ENCODE measurements around the gene WDR49.
A peak's percentile ranks its signal among the peaks of the same experiment; 100 is the strongest.
"Not testable (repeated sequence)": the region's sequence is repeated elsewhere in the genome, so short reads cannot be mapped to it uniquely, and the experiment has no call there.

The WDR49 gene

DNA sequence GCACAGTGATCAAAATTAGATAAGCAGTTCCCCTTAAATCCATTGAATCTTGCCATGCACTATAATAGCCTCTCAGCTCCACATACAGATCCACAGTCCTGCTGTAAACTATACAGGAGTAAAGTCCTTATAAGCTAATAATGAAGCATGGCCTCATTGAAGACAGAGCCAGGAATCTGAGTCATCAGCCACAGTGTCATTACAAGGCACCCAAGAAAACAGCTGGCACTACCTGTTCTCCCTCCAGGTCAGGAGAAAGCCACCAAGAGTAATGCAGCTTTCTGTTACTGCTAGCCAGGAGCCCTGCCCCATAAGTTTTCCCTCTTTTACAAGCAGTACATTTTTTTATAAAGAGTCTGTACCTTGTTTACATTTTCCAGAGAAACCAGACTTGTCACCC, 27.3 kb downstream of the WDR49 start:
- no peak for DNase-seq (ENCODE audit: low read depth, low spot score)
- no peaks in the 10 kb centered on the region for H3K36me3 ChIP-seq (ENCODE audit: control insufficient read depth, insufficient read depth, low read length)
- H3K4me3 ChIP-seq (ENCODE audit: low read length) = no peak overlapping the region
- no peaks in the 10 kb centered on the region for H3K4me1 ChIP-seq (ENCODE audit: control insufficient read depth, insufficient read depth, low read length)
- H3K27ac ChIP-seq (ENCODE audit: low read length) = no peak overlapping the region
- H3K27me3 ChIP-seq (ENCODE audit: control insufficient read depth, insufficient read depth, low read length) = no peaks in the 10 kb centered on the region
- no peaks in the 10 kb centered on the region for H3K9me3 ChIP-seq (ENCODE audit: control insufficient read depth, insufficient read depth, low read length)

DNA sequence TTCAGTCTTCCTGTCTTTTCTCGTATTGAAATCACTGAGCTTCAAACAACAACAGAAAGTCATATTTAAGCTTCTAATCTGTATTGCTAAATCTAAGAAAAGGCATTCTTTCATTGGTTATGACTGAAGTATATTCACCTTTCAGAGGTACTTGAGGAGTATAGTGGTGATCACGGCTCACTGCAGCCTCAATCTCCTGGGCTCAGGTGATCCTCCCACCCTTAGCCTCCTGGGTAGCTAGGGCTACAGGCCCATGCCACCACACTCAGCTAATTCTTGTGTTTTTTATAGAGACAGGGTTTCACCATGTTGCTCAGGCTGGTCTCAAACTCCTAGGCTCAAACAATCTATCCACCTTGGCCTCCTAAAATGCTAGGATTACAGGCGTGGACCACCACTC, 38.7 kb downstream of the WDR49 start:
- Histone ChIP-seq H3K4me1 (ENCODE audit: control insufficient read depth, insufficient read depth, low read length) (no peaks in the 10 kb centered on the region), H3K27ac (ENCODE audit: low read length) (no peak overlapping the region), H3K9me3 (ENCODE audit: control insufficient read depth, insufficient read depth, low read length) (no peaks in the 10 kb centered on the region), H3K4me3 (ENCODE audit: low read length) (no peak overlapping the region), H3K36me3 (ENCODE audit: control insufficient read depth, insufficient read depth, low read length) (no peaks in the 10 kb centered on the region), H3K27me3 (ENCODE audit: control insufficient read depth, insufficient read depth, low read length) (no peaks in the 10 kb centered on the region)
- no peak for DNase-seq (ENCODE audit: low read depth, low spot score)
- WGBS (ENCODE audit: insufficient coverage, insufficient read length) = 100% methylated on average over 1 of the region's 3 CpGs

DNA sequence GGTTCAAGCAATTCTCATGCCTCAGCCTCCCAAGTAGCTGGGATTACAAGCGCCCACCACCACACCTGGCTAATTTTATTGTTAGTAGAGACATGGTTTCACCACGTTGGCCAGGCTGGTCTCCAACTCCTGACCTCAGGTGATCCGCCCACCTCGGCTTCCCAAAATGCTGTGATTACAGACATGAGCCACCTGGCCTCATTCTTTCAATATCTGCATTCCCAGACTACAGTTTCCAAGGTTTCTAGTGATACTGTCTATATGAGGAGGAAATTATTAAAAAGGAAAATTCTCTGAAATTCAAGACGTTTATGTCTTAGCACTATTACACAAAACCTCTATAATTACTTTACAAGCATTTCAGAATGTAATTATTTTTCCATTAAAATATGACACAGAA, 39.5 kb downstream of the WDR49 start:
- H3K4me1 ChIP-seq (ENCODE audit: control insufficient read depth, insufficient read depth, low read length); H3K36me3 ChIP-seq (ENCODE audit: control insufficient read depth, insufficient read depth, low read length); DNase-seq (ENCODE audit: low read depth, low spot score); H3K4me3 ChIP-seq (ENCODE audit: low read length); H3K9me3 ChIP-seq (ENCODE audit: control insufficient read depth, insufficient read depth, low read length); H3K27me3 ChIP-seq (ENCODE audit: control insufficient read depth, insufficient read depth, low read length); H3K27ac ChIP-seq (ENCODE audit: low read length): not testable (repeated sequence)
- WGBS (ENCODE audit: insufficient coverage, insufficient read length) = no CpG with 5 or more reads among the region's 5 CpGs

DNA sequence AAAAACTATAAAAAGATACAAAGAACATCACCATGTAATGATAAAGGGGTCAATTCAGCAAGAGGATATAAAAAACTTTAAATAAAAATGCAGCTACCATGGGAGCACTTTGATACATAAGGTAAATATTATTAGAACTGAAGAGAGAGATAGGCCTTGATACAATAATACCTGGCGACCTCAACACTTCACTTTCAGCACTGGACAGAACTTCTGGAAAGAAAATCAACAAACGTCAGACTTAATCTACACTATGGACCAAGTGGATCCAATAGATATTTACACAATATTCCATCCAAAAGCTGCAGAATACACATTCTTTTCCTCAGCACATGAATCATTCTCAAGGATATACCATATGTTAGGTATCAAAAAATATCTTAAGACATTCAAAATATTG, 42.0 kb downstream of the WDR49 start:
- Histone ChIP-seq H3K9me3 (ENCODE audit: control insufficient read depth, insufficient read depth, low read length) (no peaks in the 10 kb centered on the region), H3K4me3 (ENCODE audit: low read length) (no peak overlapping the region), H3K36me3 (ENCODE audit: control insufficient read depth, insufficient read depth, low read length) (no peaks in the 10 kb centered on the region), H3K27ac (ENCODE audit: low read length) (no peak overlapping the region), H3K4me1 (ENCODE audit: control insufficient read depth, insufficient read depth, low read length) (no peaks in the 10 kb centered on the region), H3K27me3 (ENCODE audit: control insufficient read depth, insufficient read depth, low read length) (no peaks in the 10 kb centered on the region)
- no CpG with 5 or more reads among the region's 2 CpGs for WGBS (ENCODE audit: insufficient coverage, insufficient read length)
- no peak for DNase-seq (ENCODE audit: low read depth, low spot score)

DNA sequence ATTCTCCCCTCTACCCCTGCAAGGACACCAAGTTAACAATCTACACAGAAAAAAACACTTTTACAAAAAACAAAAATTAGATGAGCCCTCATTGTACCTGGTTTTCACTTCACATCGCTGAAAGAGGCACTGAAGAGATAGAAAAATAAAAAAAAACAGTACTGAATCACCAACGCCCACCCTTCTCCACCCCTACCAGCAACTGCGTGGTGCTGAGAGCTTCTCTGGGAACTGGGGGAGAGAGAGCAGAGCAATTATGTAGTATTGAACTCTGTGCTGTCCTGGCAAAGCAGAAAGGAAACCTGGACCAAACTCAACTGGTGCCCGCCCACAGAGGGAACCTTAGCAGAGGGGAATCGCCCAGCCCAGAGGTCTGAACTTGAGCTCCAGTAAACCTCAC, 44.6 kb downstream of the WDR49 start:
- Histone ChIP-seq H3K36me3 (ENCODE audit: control insufficient read depth, insufficient read depth, low read length) (no peaks in the 10 kb centered on the region), H3K4me3 (ENCODE audit: low read length) (no peak overlapping the region), H3K27me3 (ENCODE audit: control insufficient read depth, insufficient read depth, low read length) (no peaks in the 10 kb centered on the region), H3K9me3 (ENCODE audit: control insufficient read depth, insufficient read depth, low read length) (no peaks in the 10 kb centered on the region), H3K27ac (ENCODE audit: low read length) (no peak overlapping the region), H3K4me1 (ENCODE audit: control insufficient read depth, insufficient read depth, low read length) (no peaks in the 10 kb centered on the region)
- DNase-seq (ENCODE audit: low read depth, low spot score) = no peak
- no CpG with 5 or more reads among the region's 5 CpGs for WGBS (ENCODE audit: insufficient coverage, insufficient read length)

DNA sequence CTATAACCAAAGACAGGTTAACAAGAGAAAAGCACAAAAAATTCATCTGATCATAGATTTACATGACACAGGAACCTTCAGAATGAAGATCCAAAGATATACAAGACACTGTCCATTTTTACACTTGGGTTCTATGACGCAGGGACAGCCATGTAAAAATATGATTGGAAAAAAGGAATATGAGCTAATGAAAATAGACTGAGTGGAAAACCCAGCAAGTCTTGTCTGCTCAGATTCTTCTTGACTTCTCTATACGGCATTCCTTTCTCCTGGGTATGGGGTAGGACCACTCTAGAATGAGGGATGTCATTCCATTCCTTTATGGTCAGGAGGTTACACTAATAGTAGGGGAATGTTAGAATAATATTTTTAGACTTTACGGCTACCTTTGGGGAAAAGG, 46.9 kb downstream of the WDR49 start:
- no peak overlapping the region for H3K27ac ChIP-seq (ENCODE audit: low read length)
- no CpG with 5 or more reads among the region's 3 CpGs for WGBS (ENCODE audit: insufficient coverage, insufficient read length)
- no peak for DNase-seq (ENCODE audit: low read depth, low spot score)
- no peak overlapping the region for H3K4me3 ChIP-seq (ENCODE audit: low read length)
- no peaks in the 10 kb centered on the region for H3K36me3 ChIP-seq (ENCODE audit: control insufficient read depth, insufficient read depth, low read length)
- no peaks in the 10 kb centered on the region; the same call in 1 of the 2 replicates for H3K4me1 ChIP-seq (ENCODE audit: control insufficient read depth, insufficient read depth, low read length)
- H3K9me3 ChIP-seq (ENCODE audit: control insufficient read depth, insufficient read depth, low read length) = no peaks in the 10 kb centered on the region
- H3K27me3 ChIP-seq (ENCODE audit: control insufficient read depth, insufficient read depth, low read length) = no peaks in the 10 kb centered on the region

DNA sequence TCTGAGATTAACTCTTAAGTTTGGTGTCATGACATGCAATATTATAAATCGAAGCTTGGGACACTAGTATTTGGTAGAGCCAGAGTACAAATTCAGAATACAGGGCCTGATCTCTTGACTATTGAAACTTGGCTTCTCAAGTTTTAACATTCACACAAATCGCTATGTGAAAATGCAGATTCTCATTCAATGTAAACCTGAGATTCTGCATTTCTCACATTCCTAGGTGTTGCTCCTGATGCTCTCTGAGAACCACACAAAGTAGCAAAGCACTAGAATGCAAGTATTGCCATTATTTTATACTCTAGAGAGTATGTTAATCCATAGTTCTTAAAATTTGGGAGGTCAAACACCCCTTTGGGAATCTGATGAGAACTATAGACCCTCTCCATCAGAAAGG, 47.9 kb downstream of the WDR49 start:
- Histone ChIP-seq H3K27me3 (ENCODE audit: control insufficient read depth, insufficient read depth, low read length) (no peaks in the 10 kb centered on the region), H3K9me3 (ENCODE audit: control insufficient read depth, insufficient read depth, low read length) (no peaks in the 10 kb centered on the region), H3K27ac (ENCODE audit: low read length) (no peak overlapping the region), H3K4me1 (ENCODE audit: control insufficient read depth, insufficient read depth, low read length) (no peaks in the 10 kb centered on the region; the same call in 1 of the 2 replicates), H3K36me3 (ENCODE audit: control insufficient read depth, insufficient read depth, low read length) (no peaks in the 10 kb centered on the region), H3K4me3 (ENCODE audit: low read length) (no peak overlapping the region)
- DNase-seq (ENCODE audit: low read depth, low spot score) = peak; percentile 9
- no CpG with 5 or more reads among the region's 2 CpGs for WGBS (ENCODE audit: insufficient coverage, insufficient read length)

DNA sequence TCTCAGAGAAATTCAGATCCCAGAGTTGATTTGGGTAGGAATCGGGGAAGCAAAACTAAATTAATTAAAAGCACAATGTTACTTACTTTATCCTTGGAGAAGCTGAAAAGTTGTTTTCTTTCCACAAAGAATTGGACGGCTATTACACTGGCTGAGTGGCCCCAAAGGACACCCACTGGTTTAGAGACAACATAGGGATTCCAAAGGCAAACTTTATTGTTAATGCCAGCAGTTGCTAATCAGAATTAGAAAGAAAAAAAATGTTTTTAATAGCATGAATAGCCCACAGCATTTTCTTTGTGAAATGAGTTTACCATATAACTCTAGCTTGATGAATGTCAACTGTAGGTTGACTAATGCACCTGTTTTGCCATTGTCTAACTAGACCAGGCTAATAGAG, 51.7 kb downstream of the WDR49 start:
- Histone ChIP-seq H3K27me3 (ENCODE audit: control insufficient read depth, insufficient read depth, low read length) (no peaks in the 10 kb centered on the region), H3K4me1 (ENCODE audit: control insufficient read depth, insufficient read depth, low read length) (no peaks in the 10 kb centered on the region; the same call in 1 of the 2 replicates), H3K36me3 (ENCODE audit: control insufficient read depth, insufficient read depth, low read length) (no peaks in the 10 kb centered on the region), H3K9me3 (ENCODE audit: control insufficient read depth, insufficient read depth, low read length) (no peaks in the 10 kb centered on the region), H3K4me3 (ENCODE audit: low read length) (no peak overlapping the region), H3K27ac (ENCODE audit: low read length) (no peak overlapping the region)
- peak; percentile 16 for DNase-seq (ENCODE audit: low read depth, low spot score)
- no CpG with 5 or more reads among the region's 2 CpGs for WGBS (ENCODE audit: insufficient coverage, insufficient read length)

DNA sequence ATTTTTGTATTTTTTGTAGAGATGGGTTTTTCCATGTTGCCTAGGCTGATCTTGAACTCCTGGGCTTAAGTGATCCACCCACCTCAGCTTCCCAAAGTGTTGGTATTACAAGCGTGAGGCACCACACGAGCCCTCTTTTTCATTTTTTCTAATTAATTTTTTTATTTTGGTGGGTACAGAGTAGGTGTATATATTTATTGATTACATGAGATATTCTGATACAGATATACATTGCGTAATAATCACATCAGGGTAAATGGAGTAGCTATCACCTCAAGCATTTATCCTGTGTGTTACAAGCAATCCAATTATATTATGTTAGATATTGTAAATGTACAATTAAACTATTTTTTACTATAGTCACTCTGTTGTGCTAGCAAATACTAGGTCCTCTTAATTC, 66.1 kb downstream of the WDR49 start:
- no peak overlapping the region for H3K27ac ChIP-seq (ENCODE audit: low read length)
- DNase-seq (ENCODE audit: low read depth, low spot score) = no peak
- no peak overlapping the region for H3K4me3 ChIP-seq (ENCODE audit: low read length)
- H3K9me3 ChIP-seq (ENCODE audit: control insufficient read depth, insufficient read depth, low read length) = no peaks in the 10 kb centered on the region
- peaks cover 1% of the 10 kb centered on the region; the same call in 1 of the 2 replicates for H3K4me1 ChIP-seq (ENCODE audit: control insufficient read depth, insufficient read depth, low read length)
- H3K36me3 ChIP-seq (ENCODE audit: control insufficient read depth, insufficient read depth, low read length) = no peaks in the 10 kb centered on the region
- no CpG with 5 or more reads among the region's 3 CpGs for WGBS (ENCODE audit: insufficient coverage, insufficient read length)
- no peaks in the 10 kb centered on the region for H3K27me3 ChIP-seq (ENCODE audit: control insufficient read depth, insufficient read depth, low read length)

DNA sequence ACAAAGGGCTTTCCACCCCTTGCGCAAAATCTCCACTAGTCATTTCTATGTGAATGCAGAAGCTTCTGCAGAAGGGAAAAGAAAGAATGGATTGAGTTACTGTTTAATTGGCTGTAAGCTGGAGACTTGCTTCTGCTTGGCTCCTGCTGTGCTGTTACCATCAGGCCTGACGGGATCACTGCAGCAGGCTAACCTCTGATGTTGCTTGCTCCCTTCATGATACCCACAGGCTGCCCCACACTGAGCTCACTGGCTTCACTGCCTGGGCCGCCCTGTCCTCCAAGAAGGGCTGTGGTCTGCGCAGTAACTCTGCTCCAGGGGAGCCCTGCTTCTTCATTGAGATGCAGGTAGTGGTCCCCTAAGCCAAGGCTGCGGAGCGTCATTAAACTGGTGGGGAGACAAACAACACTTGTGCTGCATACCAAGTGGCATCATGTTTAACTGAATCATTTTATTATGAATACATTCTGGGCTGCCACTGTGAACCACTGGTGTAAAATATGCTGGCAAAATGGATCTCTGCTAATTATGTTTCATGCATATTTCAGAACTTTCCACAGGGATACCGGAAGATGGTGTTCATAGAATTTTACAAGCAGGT, 78.6 kb downstream of the WDR49 start:
- Histone ChIP-seq H3K36me3 (ENCODE audit: control insufficient read depth, insufficient read depth, low read length) (no peaks in the 10 kb centered on the region), H3K27ac (ENCODE audit: low read length) (no peak overlapping the region), H3K4me1 (ENCODE audit: control insufficient read depth, insufficient read depth, low read length) (0 out of 2 replicates have a peak, but pooled peaks cover 3% of the 10 kb centered on the region), H3K9me3 (ENCODE audit: control insufficient read depth, insufficient read depth, low read length) (no peaks in the 10 kb centered on the region), H3K4me3 (ENCODE audit: low read length) (no peak overlapping the region), H3K27me3 (ENCODE audit: control insufficient read depth, insufficient read depth, low read length) (no peaks in the 10 kb centered on the region)
- no CpG with 5 or more reads among the region's 7 CpGs for WGBS (ENCODE audit: insufficient coverage, insufficient read length)
- no peak for DNase-seq (ENCODE audit: low read depth, low spot score)

DNA sequence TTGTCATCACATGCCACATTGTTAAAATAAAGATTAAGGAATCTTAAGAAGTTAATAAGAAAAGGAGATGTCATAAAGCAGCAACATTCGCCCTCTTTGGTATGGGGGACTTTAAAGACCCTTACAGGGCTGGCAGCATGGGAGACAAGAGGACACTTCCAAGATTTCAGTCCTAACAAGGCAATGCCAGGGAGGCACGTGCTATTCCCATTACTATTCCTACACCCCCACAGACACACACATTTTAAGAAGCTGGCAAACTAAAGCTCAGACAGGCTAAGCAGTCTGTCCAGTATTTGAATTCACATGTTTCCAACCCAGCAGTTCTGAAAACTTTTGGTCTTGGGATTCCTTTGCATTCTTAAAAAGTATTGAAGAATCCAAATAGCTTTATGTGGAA, 80.8 kb downstream of the WDR49 start:
- no CpG with 5 or more reads among the region's 2 CpGs for WGBS (ENCODE audit: insufficient coverage, insufficient read length)
- no peaks in the 10 kb centered on the region for H3K27me3 ChIP-seq (ENCODE audit: control insufficient read depth, insufficient read depth, low read length)
- H3K9me3 ChIP-seq (ENCODE audit: control insufficient read depth, insufficient read depth, low read length) = no peaks in the 10 kb centered on the region
- H3K36me3 ChIP-seq (ENCODE audit: control insufficient read depth, insufficient read depth, low read length) = no peaks in the 10 kb centered on the region
- no peak overlapping the region for H3K4me3 ChIP-seq (ENCODE audit: low read length)
- H3K4me1 ChIP-seq (ENCODE audit: control insufficient read depth, insufficient read depth, low read length) = 0 out of 2 replicates have a peak, but pooled peaks cover 3% of the 10 kb centered on the region
- DNase-seq (ENCODE audit: low read depth, low spot score) = no peak
- no peak overlapping the region for H3K27ac ChIP-seq (ENCODE audit: low read length)

All from iPS DF 6.9 (cell line).